MM.1S (cell line): ENCODE measurements around the gene USP32.

ENCODE experiments used
- DNase-seq: peaks from one replicate; pipeline ENCODE4 v3.0.0-alpha.2; 2015
- H2AFZ ChIP-seq: fragments of 300-600 bp; sonication (generic); 2 replicates; pipeline ENCODE4 v1.6.0; 2016; ENCODE audit warnings: antibody characterized with exemption, low read length
- H3F3A ChIP-seq: fragments of 300-600 bp; sonication (generic); 2 replicates; pipeline ENCODE4 v1.6.1; 2016; ENCODE audit warnings: mild to moderate bottlenecking, antibody characterized with exemption, low read length, moderate library complexity, mixed read lengths; ENCODE audit not compliant: insufficient read depth
- H3K27ac ChIP-seq: fragments of 300-600 bp; sonication (generic); 2 replicates; pipeline ENCODE4 v1.5.1; 2016; ENCODE audit warnings: mild to moderate bottlenecking, low read length
- H3K27me3 ChIP-seq: fragments of 300-600 bp; sonication (generic); replicated peaks from 2 replicates; pipeline ENCODE4 v1.6.0; 2016; ENCODE audit warnings: low read length; ENCODE audit not compliant: insufficient read depth
- H3K36me3 ChIP-seq: fragments of 300-600 bp; sonication (generic); replicated peaks from 2 replicates; pipeline ENCODE4 v1.6.1; 2016; ENCODE audit warnings: mild to moderate bottlenecking, low read length, mixed read lengths; ENCODE audit not compliant: insufficient read depth
- H3K4me1 ChIP-seq: fragments of 300-600 bp; sonication (generic); 2 replicates; pipeline ENCODE4 v1.6.1; 2016; ENCODE audit warnings: low read length, mixed read lengths
- H3K4me2 ChIP-seq: fragments of 300-600 bp; sonication (generic); 2 replicates; pipeline ENCODE4 v1.6.0; 2016; ENCODE audit warnings: low read depth, low read length
- H3K4me3 ChIP-seq: fragments of 300-600 bp; sonication (generic); 2 replicates; pipeline ENCODE4 v1.5.1; 2016; ENCODE audit warnings: low read length, mixed read lengths
- H3K79me2 ChIP-seq: fragments of 300-600 bp; sonication (generic); 2 replicates; pipeline ENCODE4 v1.6.1; 2016; ENCODE audit warnings: mixed run types, low read length, mixed read lengths
- H3K9ac ChIP-seq: fragments of 300-600 bp; sonication (generic); 2 replicates; pipeline ENCODE4 v1.6.1; 2016; ENCODE audit warnings: low read length, mixed read lengths
- H3K9me2 ChIP-seq: fragments of 300-600 bp; sonication (generic); replicated peaks from 2 replicates; pipeline ENCODE4 v1.6.1; 2016; ENCODE audit warnings: mild to moderate bottlenecking, low read length, mixed read lengths; ENCODE audit not compliant: insufficient read depth
- H3K9me3 ChIP-seq: fragments of 300-600 bp; sonication (generic); replicated peaks from 2 replicates; pipeline ENCODE4 v1.6.1; 2016; ENCODE audit warnings: mild to moderate bottlenecking, low read length, mixed read lengths; ENCODE audit not compliant: insufficient read depth
- H4K20me1 ChIP-seq: fragments of 300-600 bp; sonication (generic); 2 replicates; pipeline ENCODE4 v1.6.1; 2016; ENCODE audit warnings: mild to moderate bottlenecking, low read length, moderate library complexity, mixed read lengths; ENCODE audit not compliant: insufficient read depth
- CTCF ChIP-seq: fragments of 300-600 bp; sonication (generic); IDR thresholded peaks from 2 replicates; pipeline ENCODE4 v1.5.1; 2016; ENCODE audit warnings: antibody characterized with exemption, low read length, mixed read lengths
- EZH2 ChIP-seq: fragments of 300-600 bp; sonication (generic); optimal IDR thresholded peaks from 2 replicates; pipeline ENCODE3; 2017; ENCODE audit warnings: low read depth, mild to moderate bottlenecking, antibody characterized with exemption, low read length, mixed read lengths
- EZH2phosphoT487 ChIP-seq: fragments of 300-600 bp; sonication (generic); IDR thresholded peaks from 2 replicates; pipeline ENCODE4 v1.6.1; 2018; ENCODE audit warnings: antibody characterized with exemption, low read length

Gene USP32

GRCh38 chr17:60362329-60362728 lies 29.6 kb downstream of the USP32 start:
- Histone ChIP-seq H3F3A (no peaks in the 10 kb centered on the region), H3K4me1 (no peaks in the 10 kb centered on the region), H2AFZ (no peak overlapping the region), H3K27ac (no peak overlapping the region), H3K9me2 (no peaks in the 10 kb centered on the region), H3K79me2 (no peaks in the 10 kb centered on the region), H3K27me3 (no peaks in the 10 kb centered on the region), H3K9ac (no peak overlapping the region), H3K4me3 (no peak overlapping the region), H3K4me2 (no peak overlapping the region), H3K36me3 (no peaks in the 10 kb centered on the region), H4K20me1 (no peaks in the 10 kb centered on the region), H3K9me3 (no peaks in the 10 kb centered on the region)
- no peak for DNase-seq
- TF ChIP-seq CTCF (no peak), EZH2phosphoT487 (no peak), EZH2 (no peak)

- Histone ChIP-seq H3K9me2 (no peaks in the 10 kb centered on the region), H3K4me3 (no peak overlapping the region), H3K36me3 (no peaks in the 10 kb centered on the region), H2AFZ (no peak overlapping the region), H3K9me3 (no peaks in the 10 kb centered on the region), H3K4me1 (no peaks in the 10 kb centered on the region), H3K79me2 (no peaks in the 10 kb centered on the region), H3K27me3 (no peaks in the 10 kb centered on the region), H4K20me1 (no peaks in the 10 kb centered on the region), H3K4me2 (no peak overlapping the region), H3K9ac (no peak overlapping the region), H3K27ac (no peak overlapping the region), H3F3A (no peaks in the 10 kb centered on the region)
- no peak for TF ChIP-seq CTCF
- TF ChIP-seq EZH2, result no peak
- no peak for TF ChIP-seq EZH2phosphoT487
- no peak for DNase-seq
Measured at GRCh38 chr17:60361889-60362288, 30.0 kb downstream of the USP32 start.

GRCh38 chr17:60359415-60359814 lies 32.5 kb downstream of the USP32 start:
- Histone ChIP-seq H3F3A (no peaks in the 10 kb centered on the region), H4K20me1 (no peaks in the 10 kb centered on the region), H3K27ac (no peak overlapping the region), H3K9me3 (no peaks in the 10 kb centered on the region), H3K9me2 (no peaks in the 10 kb centered on the region), H3K79me2 (no peaks in the 10 kb centered on the region), H3K27me3 (no peaks in the 10 kb centered on the region), H3K36me3 (no peaks in the 10 kb centered on the region), H3K4me3 (no peak overlapping the region), H3K4me2 (no peak overlapping the region), H3K4me1 (no peaks in the 10 kb centered on the region), H3K9ac (no peak overlapping the region), H2AFZ (no peak overlapping the region)
- TF ChIP-seq EZH2 (no peak), CTCF (no peak), EZH2phosphoT487 (no peak)
- no peak for DNase-seq
